PFSK-1 (cell line): ENCODE results near the gene DENND1B.

ENCODE experiments used
- POLR2AphosphoS5 ChIP-seq: IDR thresholded peaks from 2 replicates; pipeline ENCODE4 v1.6.1; 2012; ENCODE audit warnings: low read depth, mild to moderate bottlenecking, control low read depth, low read length, moderate library complexity
- TF ChIP-seq, protein P1 (sequence below), 2 experiments: IDR thresholded peaks; 2 replicates each; pipeline versions ENCODE4 v1.6.1 to v1.8.0; 2011 to 2012; ENCODE audit warnings: low read depth in 2 of 2, low read length in 2 of 2, control low read depth in 1 of 2, inconsistent platforms in 1 of 2, mild to moderate bottlenecking in 1 of 2, moderate library complexity in 1 of 2; ENCODE audit not compliant: insufficient read depth in 1 of 2

DNA sequence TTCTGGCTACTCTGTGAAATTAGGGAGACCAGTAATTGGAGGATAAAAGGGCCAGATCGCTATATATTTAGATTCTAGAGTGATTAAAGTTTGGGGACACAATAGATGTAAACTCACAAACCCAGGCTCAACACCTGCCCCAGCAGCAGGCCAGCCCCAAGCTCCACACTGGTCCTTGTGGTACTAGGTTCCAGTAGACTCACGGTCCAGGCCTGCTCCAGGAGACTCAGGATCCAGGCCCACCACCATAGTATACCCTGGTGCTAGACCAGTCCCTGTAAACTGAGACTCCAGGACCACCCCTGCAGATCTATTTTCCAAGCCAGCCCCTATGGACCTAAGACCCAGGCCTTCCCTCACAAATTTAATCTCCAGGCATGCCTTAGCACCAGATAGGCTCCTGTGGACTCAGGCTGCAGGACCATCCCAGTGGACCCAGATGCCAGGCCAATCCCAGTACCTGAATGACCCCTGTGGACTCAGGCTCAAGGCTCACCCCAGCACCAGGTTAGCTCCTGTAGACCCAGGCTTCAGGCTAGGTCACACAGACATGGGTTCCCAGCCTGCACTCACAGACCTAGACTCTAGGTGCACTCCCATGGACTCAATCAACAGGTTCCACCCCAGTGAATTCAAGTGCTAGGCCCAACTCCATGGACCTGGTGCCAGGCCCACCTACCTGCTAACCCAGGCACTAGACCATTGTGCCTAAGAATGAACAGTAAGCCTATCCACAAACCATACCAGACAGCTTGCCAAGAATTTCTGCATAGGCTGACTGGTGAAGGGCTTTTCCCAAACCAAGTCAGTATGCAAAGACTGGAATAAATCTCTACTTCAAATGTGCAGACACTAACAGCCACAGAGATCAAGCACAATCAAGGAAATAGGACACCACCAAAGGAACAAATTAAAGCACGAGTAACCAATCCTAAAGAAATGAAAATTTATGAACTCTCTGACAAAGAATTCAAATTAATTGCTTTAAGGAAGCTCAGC lies 13.8 kb upstream of the DENND1B start:
- no peak for TF ChIP-seq POLR2AphosphoS5
- TF ChIP-seq, protein P1, sequence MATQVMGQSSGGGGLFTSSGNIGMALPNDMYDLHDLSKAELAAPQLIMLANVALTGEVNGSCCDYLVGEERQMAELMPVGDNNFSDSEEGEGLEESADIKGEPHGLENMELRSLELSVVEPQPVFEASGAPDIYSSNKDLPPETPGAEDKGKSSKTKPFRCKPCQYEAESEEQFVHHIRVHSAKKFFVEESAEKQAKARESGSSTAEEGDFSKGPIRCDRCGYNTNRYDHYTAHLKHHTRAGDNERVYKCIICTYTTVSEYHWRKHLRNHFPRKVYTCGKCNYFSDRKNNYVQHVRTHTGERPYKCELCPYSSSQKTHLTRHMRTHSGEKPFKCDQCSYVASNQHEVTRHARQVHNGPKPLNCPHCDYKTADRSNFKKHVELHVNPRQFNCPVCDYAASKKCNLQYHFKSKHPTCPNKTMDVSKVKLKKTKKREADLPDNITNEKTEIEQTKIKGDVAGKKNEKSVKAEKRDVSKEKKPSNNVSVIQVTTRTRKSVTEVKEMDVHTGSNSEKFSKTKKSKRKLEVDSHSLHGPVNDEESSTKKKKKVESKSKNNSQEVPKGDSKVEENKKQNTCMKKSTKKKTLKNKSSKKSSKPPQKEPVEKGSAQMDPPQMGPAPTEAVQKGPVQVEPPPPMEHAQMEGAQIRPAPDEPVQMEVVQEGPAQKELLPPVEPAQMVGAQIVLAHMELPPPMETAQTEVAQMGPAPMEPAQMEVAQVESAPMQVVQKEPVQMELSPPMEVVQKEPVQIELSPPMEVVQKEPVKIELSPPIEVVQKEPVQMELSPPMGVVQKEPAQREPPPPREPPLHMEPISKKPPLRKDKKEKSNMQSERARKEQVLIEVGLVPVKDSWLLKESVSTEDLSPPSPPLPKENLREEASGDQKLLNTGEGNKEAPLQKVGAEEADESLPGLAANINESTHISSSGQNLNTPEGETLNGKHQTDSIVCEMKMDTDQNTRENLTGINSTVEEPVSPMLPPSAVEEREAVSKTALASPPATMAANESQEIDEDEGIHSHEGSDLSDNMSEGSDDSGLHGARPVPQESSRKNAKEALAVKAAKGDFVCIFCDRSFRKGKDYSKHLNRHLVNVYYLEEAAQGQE (IDR thresholded peaks at IDR 0.05; ENCODE audit: insufficient read depth in 1 of 2, low read depth in 2 of 2, low read length in 2 of 2) = no peak
